Keratinocyte (primary cell): ENCODE measurements around the gene MBNL2. TPM values are rescaled to one million over a fixed set of nuclear protein-coding genes. Genes with fewer than 3 reads are reported as not detected.

Experiments
- DNase-seq: peaks from one replicate; pipeline ENCODE4 v3.0.0-alpha.2; 2011; ENCODE audit warnings: low read depth, missing footprints, low spot score
- FAIRE-seq: peaks from 2 replicates; lab custom pipeline; 2011; peaks lifted over from hg19 to GRCh38; lab: Jason Lieb, UNC
- H2AFZ ChIP-seq: 2 replicates; pipeline ENCODE4 v1.6.0; 2012; ENCODE audit warnings: low read length, control low read depth, inconsistent platforms; ENCODE audit not compliant: control insufficient read depth
- H3K27ac ChIP-seq: 2 replicates; pipeline ENCODE4 v1.5.1; 2011; ENCODE audit warnings: low read length; ENCODE audit not compliant: control insufficient read depth, insufficient read depth
- H3K27me3 ChIP-seq: 3 replicates; pipeline ENCODE4 v1.6.0; 2011; ENCODE audit warnings: low read length; ENCODE audit not compliant: control insufficient read depth, insufficient read depth; ENCODE audit errors: extremely low read depth
- H3K36me3 ChIP-seq, 2 experiments: 2 replicates in 1 of 2; 3 replicates in 1 of 2; pipeline ENCODE4 v1.5.1; 2011; ENCODE audit warnings: low read length in 2 of 2, mild to moderate bottlenecking in 1 of 2; ENCODE audit not compliant: control insufficient read depth in 2 of 2, insufficient read depth in 2 of 2; ENCODE audit errors: extremely low read depth in 1 of 2
- H3K4me1 ChIP-seq: 3 replicates; pipeline ENCODE4 v1.5.1; 2011; ENCODE audit warnings: low read length; ENCODE audit not compliant: control insufficient read depth, insufficient read depth; ENCODE audit errors: extremely low read depth
- H3K4me2 ChIP-seq: 3 replicates; pipeline ENCODE4 v1.6.0; 2011; ENCODE audit warnings: low read depth, low read length; ENCODE audit not compliant: control insufficient read depth, insufficient read depth; ENCODE audit errors: extremely low read depth
- H3K4me3 ChIP-seq, 3 experiments: fragments of 200-600 bp in 1 of 3; sonication (generic) in 1 of 3; 2 replicates in 2 of 3; 3 replicates in 1 of 3; pipeline ENCODE4 v1.5.1; 2011 to 2016; ENCODE audit warnings: low read length in 3 of 3, mild to moderate bottlenecking in 3 of 3, control low read depth in 2 of 3, inconsistent platforms in 1 of 3, low read depth in 1 of 3, mixed read lengths in 1 of 3, mixed run types in 1 of 3, moderate library complexity in 1 of 3; ENCODE audit not compliant: control insufficient read depth in 2 of 3, insufficient read depth in 2 of 3; ENCODE audit errors: extremely low read depth in 1 of 3
- H3K79me2 ChIP-seq: 2 replicates; pipeline ENCODE4 v1.6.0; 2012; ENCODE audit warnings: low read length; ENCODE audit not compliant: control insufficient read depth, insufficient read depth
- H3K9ac ChIP-seq: 3 replicates; pipeline ENCODE4 v1.6.0; 2011; ENCODE audit warnings: low read length; ENCODE audit not compliant: control insufficient read depth, insufficient read depth; ENCODE audit errors: extremely low read depth
- H3K9me1 ChIP-seq: 3 replicates; pipeline ENCODE4 v1.6.0; 2011; ENCODE audit warnings: low read length; ENCODE audit not compliant: control insufficient read depth, insufficient read depth; ENCODE audit errors: extremely low read depth
- H3K9me3 ChIP-seq: 2 replicates; pipeline ENCODE4 v1.5.1; 2012; ENCODE audit warnings: low read depth, low read length; ENCODE audit not compliant: control insufficient read depth
- H4K20me1 ChIP-seq: 3 replicates; pipeline ENCODE4 v1.6.0; 2011; ENCODE audit warnings: low read length; ENCODE audit not compliant: control insufficient read depth, insufficient read depth; ENCODE audit errors: extremely low read depth
- EZH2 ChIP-seq: IDR thresholded peaks from one replicate; pipeline ENCODE4 v1.6.1; 2012; ENCODE audit warnings: inconsistent platforms, mild to moderate bottlenecking, low read length, moderate library complexity
- dilution Hi-C: fragments of 300-500 bp; cut with MboI; formaldehyde crosslinking; loops from one replicate; pipeline ENCODE4 v1.7.0; 2020; ENCODE audit warnings: low sequenced_read_pairs; ENCODE audit not compliant: extremely low pct_ligation_motif_present
- polyA plus RNA-seq, 5 experiments: library from polyadenylated mRNA; depleted of rRNA in 3 of 5; stranded (reverse) in 3 of 5; stranded (forward) in 1 of 5; unstranded in 1 of 5; fragments of >200 nt; gene quantifications; 1 replicate in 1 of 5; 2 replicates in 3 of 5; 3 replicates in 1 of 5; pipeline versions ENCODE4 v1.2.1 to v1.2.3, GENCODE V29; 2011 to 2012; ENCODE audit warnings: missing spikeins in 2 of 5, low read depth in 1 of 5, low replicate concordance in 1 of 5
- TF ChIP-seq, protein P1 (sequence below), 3 experiments: IDR thresholded peaks in 1 of 3; conservative IDR thresholded peaks in 1 of 3; optimal IDR thresholded peaks in 1 of 3; 2 replicates in 2 of 3; 3 replicates in 1 of 3; pipeline versions ENCODE3 to v1.5.1; 2011; ENCODE audit warnings: low read length in 3 of 3, mild to moderate bottlenecking in 3 of 3, moderate library complexity in 2 of 3, control low read depth in 1 of 3, inconsistent platforms in 1 of 3; ENCODE audit not compliant: insufficient read depth in 2 of 3; ENCODE audit errors: extremely low read depth in 1 of 3

MBNL2 gene
- polyA plus RNA-seq, 1 donor (not counting 4 experiments of a cell fraction or from before 2014, with no cell fraction given) = 28.4 TPM

GRCh38 chr13:97287047-97287383 is 64.9 kb downstream of the MBNL2 start:
- H3K9me1 ChIP-seq = no peaks in the 10 kb centered on the region
- no peak overlapping the region for H3K9ac ChIP-seq
- no peak overlapping the region for H3K4me3 ChIP-seq
- peaks cover 35% of the 10 kb centered on the region for H3K79me2 ChIP-seq
- no peak for TF ChIP-seq EZH2
- TF ChIP-seq, protein P1, sequence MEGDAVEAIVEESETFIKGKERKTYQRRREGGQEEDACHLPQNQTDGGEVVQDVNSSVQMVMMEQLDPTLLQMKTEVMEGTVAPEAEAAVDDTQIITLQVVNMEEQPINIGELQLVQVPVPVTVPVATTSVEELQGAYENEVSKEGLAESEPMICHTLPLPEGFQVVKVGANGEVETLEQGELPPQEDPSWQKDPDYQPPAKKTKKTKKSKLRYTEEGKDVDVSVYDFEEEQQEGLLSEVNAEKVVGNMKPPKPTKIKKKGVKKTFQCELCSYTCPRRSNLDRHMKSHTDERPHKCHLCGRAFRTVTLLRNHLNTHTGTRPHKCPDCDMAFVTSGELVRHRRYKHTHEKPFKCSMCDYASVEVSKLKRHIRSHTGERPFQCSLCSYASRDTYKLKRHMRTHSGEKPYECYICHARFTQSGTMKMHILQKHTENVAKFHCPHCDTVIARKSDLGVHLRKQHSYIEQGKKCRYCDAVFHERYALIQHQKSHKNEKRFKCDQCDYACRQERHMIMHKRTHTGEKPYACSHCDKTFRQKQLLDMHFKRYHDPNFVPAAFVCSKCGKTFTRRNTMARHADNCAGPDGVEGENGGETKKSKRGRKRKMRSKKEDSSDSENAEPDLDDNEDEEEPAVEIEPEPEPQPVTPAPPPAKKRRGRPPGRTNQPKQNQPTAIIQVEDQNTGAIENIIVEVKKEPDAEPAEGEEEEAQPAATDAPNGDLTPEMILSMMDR (optimal IDR thresholded peaks at IDR 0.05 in 1 of 3, IDR thresholded peaks at IDR 0.05 in 1 of 3, conservative IDR thresholded peaks at IDR 0.05 in 1 of 3; ENCODE audit: extremely low read depth in 1 of 3, insufficient read depth in 2 of 3, low read length in 3 of 3) = no peak
- dilution Hi-C loops = no loop called here
- no peak for FAIRE-seq
- no peak overlapping the region for H2AFZ ChIP-seq
- peaks cover 0 to 4% of the 10 kb centered on the region in 2 experiments for H3K36me3 ChIP-seq
- H3K4me1 ChIP-seq = peaks cover 22% of the 10 kb centered on the region
- H3K9me3 ChIP-seq = no peaks in the 10 kb centered on the region
- H3K27me3 ChIP-seq = no peaks in the 10 kb centered on the region
- peak overlapping the region; percentile 3 for H3K4me2 ChIP-seq
- H4K20me1 ChIP-seq = no peaks in the 10 kb centered on the region
- DNase-seq = no peak
- no peak overlapping the region for H3K27ac ChIP-seq

DNA sequence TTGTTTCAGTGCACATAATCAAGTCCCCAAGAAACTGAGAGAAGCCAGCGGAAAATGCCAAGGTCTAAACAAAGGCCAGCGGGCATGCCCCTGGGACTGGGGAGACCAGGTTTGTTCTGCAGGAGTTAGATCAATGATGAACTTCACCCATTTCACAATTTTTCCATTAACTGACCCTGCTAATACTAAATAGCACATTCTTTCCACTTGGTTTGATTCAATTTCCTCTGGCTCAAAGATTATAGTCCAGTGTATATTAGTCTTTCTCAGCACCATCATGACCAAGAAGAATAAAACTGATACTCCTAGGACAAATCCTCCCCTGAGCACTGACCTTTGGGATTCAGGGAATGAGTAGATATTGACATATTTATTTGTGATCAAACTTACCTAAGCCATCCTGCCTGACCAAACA is 66.4 kb downstream of the MBNL2 start:
- Histone ChIP-seq H3K4me2 (no peak overlapping the region), H3K27me3 (no peaks in the 10 kb centered on the region), H3K9ac (no peak overlapping the region), H3K4me3 (no peak overlapping the region), H3K79me2 (peaks cover 32% of the 10 kb centered on the region), H2AFZ (no peak overlapping the region), H3K4me1 (peaks cover 16% of the 10 kb centered on the region), H3K27ac (no peak overlapping the region), H4K20me1 (no peaks in the 10 kb centered on the region), H3K9me1 (no peaks in the 10 kb centered on the region), H3K9me3 (no peaks in the 10 kb centered on the region), H3K36me3 (peaks cover 2 to 4% of the 10 kb centered on the region in 2 experiments)
- no peak for FAIRE-seq
- dilution Hi-C loops = no loop called here
- DNase-seq = no peak
- TF ChIP-seq EZH2 = no peak
- TF ChIP-seq, protein P1 (optimal IDR thresholded peaks at IDR 0.05 in 1 of 3, IDR thresholded peaks at IDR 0.05 in 1 of 3, conservative IDR thresholded peaks at IDR 0.05 in 1 of 3; ENCODE audit: extremely low read depth in 1 of 3, insufficient read depth in 2 of 3, low read length in 3 of 3) = no peak
